SK-N-SH (cell line): Measurements from ENCODE around the gene CDH23. TPM values are rescaled to one million over a fixed set of nuclear protein-coding genes. Genes with fewer than 3 reads are reported as not detected.

ENCODE experiments used
- CTCF ChIA-PET: fragments of 300-600, 350-600 bp; formaldehyde crosslinking; extraction: SDS; loops from one replicate; lab custom pipeline; 2021; lab: Yijun Ruan, JAX
- POLR2A ChIA-PET: fragments of 350-600 bp; sonication (Branson Sonifier 250); formaldehyde crosslinking; extraction: SDS; loops from one replicate; lab custom pipeline; 2020; ENCODE audit warnings: antibody characterized with exemption, inconsistent platforms; lab: Yijun Ruan, JAX
- DNase-seq: peaks from one replicate; pipeline ENCODE4 v3.0.0; 2012
- H2AFZ ChIP-seq: fragments of 200-600 bp; sonication (generic); 2 replicates; pipeline ENCODE4 v1.8.1; 2016; ENCODE audit warnings: antibody characterized with exemption, mild to moderate bottlenecking, low read depth
- H3F3A ChIP-seq: fragments of 200-600 bp; sonication (generic); replicated peaks from 2 replicates; pipeline ENCODE3; 2016; ENCODE audit warnings: antibody characterized with exemption, mild to moderate bottlenecking; ENCODE audit not compliant: insufficient read depth
- H3K27ac ChIP-seq, 2 experiments: fragments of 200-500 bp in 1 of 2; fragments of 200-600 bp in 1 of 2; sonication (Bioruptor generic) in 1 of 2; sonication (generic), shearing (Covaris generic) in 1 of 2; 2 replicates each; pipeline versions ENCODE4 v1.5.1 to v1.6.1; 2014 to 2016; ENCODE audit warnings: low read depth in 2 of 2, inconsistent platforms in 1 of 2, low read length in 1 of 2, mild to moderate bottlenecking in 1 of 2, mixed read lengths in 1 of 2
- H3K27me3 ChIP-seq: fragments of 200-600 bp; sonication (generic), shearing (Covaris generic); 2 replicates; pipeline ENCODE4 v1.6.1; 2016; ENCODE audit warnings: mixed run types; ENCODE audit not compliant: insufficient read depth
- H3K36me3 ChIP-seq, 2 experiments: fragments of 200-500 bp in 1 of 2; fragments of 200-600 bp in 1 of 2; sonication (Bioruptor generic) in 1 of 2; sonication (generic) in 1 of 2; replicated peaks in 1 of 2; 2 replicates each; pipeline versions ENCODE3 to v1.5.1; 2014 to 2016; ENCODE audit warnings: low read length in 1 of 2, mild to moderate bottlenecking in 1 of 2; ENCODE audit not compliant: insufficient read depth in 2 of 2, control insufficient read depth in 1 of 2
- H3K4me1 ChIP-seq, 2 experiments: fragments of 200-500 bp in 1 of 2; fragments of 200-600 bp in 1 of 2; sonication (Bioruptor generic) in 1 of 2; sonication (generic), shearing (Covaris generic) in 1 of 2; 2 replicates each; pipeline versions ENCODE4 v1.5.1 to v1.6.1; 2014 to 2016; ENCODE audit warnings: low read depth in 1 of 2, low read length in 1 of 2, mixed run types in 1 of 2; ENCODE audit not compliant: insufficient read depth in 2 of 2, control insufficient read depth in 1 of 2
- H3K4me2 ChIP-seq: fragments of 200-600 bp; sonication (generic), shearing (Covaris generic); 2 replicates; pipeline ENCODE4 v1.6.1; 2017; ENCODE audit warnings: mixed run types
- H3K4me3 ChIP-seq, 2 experiments: fragments of 200-500 bp in 1 of 2; fragments of 200-600 bp in 1 of 2; sonication (Bioruptor generic) in 1 of 2; sonication (generic), shearing (Covaris generic) in 1 of 2; 2 replicates each; pipeline versions ENCODE4 v1.5.1 to v1.8.1; 2014 to 2016; ENCODE audit warnings: low read depth in 2 of 2, inconsistent platforms in 1 of 2, low read length in 1 of 2, mild to moderate bottlenecking in 1 of 2, mixed read lengths in 1 of 2, moderate library complexity in 1 of 2
- H3K79me2 ChIP-seq: fragments of 200-600 bp; sonication (generic); 2 replicates; pipeline ENCODE4 v1.8.1; 2017; ENCODE audit warnings: mild to moderate bottlenecking; ENCODE audit not compliant: insufficient read depth
- H3K9ac ChIP-seq: fragments of 200-600 bp; sonication (generic); 2 replicates; pipeline ENCODE4 v1.6.1; 2017; ENCODE audit warnings: mixed run types
- H3K9me2 ChIP-seq: fragments of 200-600 bp; sonication (generic); 2 replicates; pipeline ENCODE4 v1.6.1; 2017; ENCODE audit warnings: mixed run types
- H3K9me3 ChIP-seq: fragments of 200-600 bp; sonication (generic); 2 replicates; pipeline ENCODE4 v1.6.1; 2017; ENCODE audit warnings: mixed run types, mild to moderate bottlenecking, moderate library complexity
- H4K20me1 ChIP-seq: fragments of 200-600 bp; sonication (generic); 2 replicates; pipeline ENCODE4 v1.6.1; 2017; ENCODE audit warnings: mild to moderate bottlenecking, mixed run types; ENCODE audit not compliant: insufficient read depth
- CHD2 ChIP-seq: fragments of 150-350 bp; IDR thresholded peaks from 2 replicates; pipeline ENCODE4 v1.6.1; 2018; ENCODE audit warnings: low read length; ENCODE audit not compliant: partially characterized antibody
- FOSL2 ChIP-seq: IDR thresholded peaks from 2 replicates; pipeline ENCODE4 v1.4.0; 2012; ENCODE audit warnings: low read depth, mild to moderate bottlenecking, moderate library complexity, borderline replicate concordance
- FOXJ3 ChIP-seq: sonication (generic); formaldehyde crosslinking; IDR thresholded peaks from 2 replicates; pipeline ENCODE4 v1.5.1; 2020; ENCODE audit warnings: mild to moderate bottlenecking, missing genetic modification reagents
- FOXM1 ChIP-seq: IDR thresholded peaks from 2 replicates; pipeline ENCODE4 v1.4.0; 2012; ENCODE audit warnings: low read depth, mild to moderate bottlenecking
- GABPA ChIP-seq: IDR thresholded peaks from 2 replicates; pipeline ENCODE4 v1.4.0; 2012; ENCODE audit warnings: low read depth, mild to moderate bottlenecking
- NFIC ChIP-seq: IDR thresholded peaks from 2 replicates; pipeline ENCODE4 v1.4.0; 2012; ENCODE audit warnings: borderline replicate concordance
- RAD21 ChIP-seq: IDR thresholded peaks from 2 replicates; pipeline ENCODE4 v1.6.1; 2012; ENCODE audit warnings: mild to moderate bottlenecking, low read length
- RFX5 ChIP-seq: IDR thresholded peaks from 2 replicates; pipeline ENCODE4 v1.6.1; 2012; ENCODE audit warnings: mild to moderate bottlenecking, improper control_type of control experiment, low read length
- RXRA ChIP-seq: IDR thresholded peaks from 2 replicates; pipeline ENCODE4 v1.4.0; 2012; ENCODE audit warnings: low read depth, mild to moderate bottlenecking, borderline replicate concordance
- SMC3 ChIP-seq: IDR thresholded peaks from 2 replicates; pipeline ENCODE4 v1.6.1; 2012; ENCODE audit warnings: low read depth, low read length, improper control_type of control experiment
- TCF12 ChIP-seq: IDR thresholded peaks from 2 replicates; pipeline ENCODE4 v1.4.0; 2012
- TEAD4 ChIP-seq: IDR thresholded peaks from 2 replicates; pipeline ENCODE4 v1.4.0; 2012; ENCODE audit warnings: mild to moderate bottlenecking, borderline replicate concordance; ENCODE audit not compliant: insufficient read depth
- YY1 ChIP-seq: IDR thresholded peaks from 2 replicates; pipeline ENCODE4 v1.4.0; 2012; ENCODE audit warnings: low read depth, mild to moderate bottlenecking
- WGBS: methylation state at CpG from one replicate; pipeline ENCODE4 v1.1.6; 2017; ENCODE audit warnings: low lambda C conversion rate; 5-methylcytosine and 5-hydroxymethylcytosine counted together
- polyA plus RNA-seq, 3 experiments: library from polyadenylated mRNA; depleted of rRNA; stranded (reverse); fragments of >200 nt; gene quantifications; 2 replicates each; pipeline ENCODE4 v1.2.3, GENCODE V29; 2012
- TF ChIP-seq, protein P1 (sequence below): IDR thresholded peaks from 2 replicates; pipeline ENCODE4 v1.4.0; 2012; ENCODE audit warnings: low read depth, borderline replicate concordance
- TF ChIP-seq, protein P2 (sequence below): IDR thresholded peaks from 2 replicates; pipeline ENCODE4 v1.4.0; 2012; ENCODE audit warnings: low read depth
- TF ChIP-seq, protein P3 (sequence below): fragments of 150-350 bp; IDR thresholded peaks from 2 replicates; pipeline ENCODE4 v1.6.1; 2017; ENCODE audit warnings: antibody characterized with exemption, low read length, low read depth, borderline replicate concordance
- TF ChIP-seq, protein P4 (sequence below): IDR thresholded peaks from 2 replicates; pipeline ENCODE4 v1.4.0; 2012; ENCODE audit warnings: low read depth, borderline replicate concordance
- TF ChIP-seq, protein P5 (sequence below): IDR thresholded peaks from 2 replicates; pipeline ENCODE4; 2012

CDH23 gene
- polyA plus RNA-seq, 1 of the 3 experiments (the other 2 are of a cell fraction) = 0.03 TPM

DNA sequence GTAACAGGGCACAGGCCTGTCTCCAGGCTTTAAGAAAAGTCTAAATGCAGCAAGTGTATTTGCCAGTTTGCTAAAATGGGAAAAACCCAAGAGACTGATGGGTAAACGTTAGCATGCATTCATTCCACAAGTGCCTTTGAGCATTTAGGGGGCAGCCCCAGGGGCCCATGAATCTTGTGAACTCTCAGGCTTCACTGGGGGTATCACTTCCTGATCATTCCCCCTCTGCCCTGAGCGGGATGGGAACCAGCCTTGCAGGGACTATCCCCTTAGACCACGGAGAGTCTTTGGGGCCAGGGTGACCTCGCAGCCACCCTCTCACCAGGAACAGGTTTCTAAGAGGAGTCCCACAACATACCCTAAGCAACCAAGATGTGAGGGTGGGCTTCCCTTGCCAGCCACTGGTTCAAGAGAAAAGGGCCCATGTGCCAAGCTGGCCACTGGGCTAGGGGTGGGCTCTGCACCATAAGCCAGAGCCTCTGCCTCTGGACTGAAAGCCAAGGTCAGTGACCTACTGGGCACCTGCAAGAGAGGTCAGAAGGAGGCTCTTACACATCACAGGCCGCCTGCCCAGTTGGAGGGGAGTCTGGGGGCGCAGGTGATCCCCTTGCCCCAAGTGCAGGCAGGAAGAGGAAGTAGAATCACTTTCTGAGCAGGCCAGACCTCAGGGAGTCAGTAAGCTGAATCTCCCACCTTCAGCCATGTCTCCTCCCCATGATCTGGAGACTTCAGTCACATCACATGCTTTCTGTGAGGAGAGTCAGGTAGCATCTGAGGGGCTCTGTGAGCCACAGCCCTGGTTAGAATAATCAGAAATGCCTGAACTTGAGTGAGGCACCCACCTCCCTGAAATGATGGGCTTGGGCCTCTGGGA is 247.8 kb downstream of the CDH23 start:
- ChIA-PET POLR2A (no interaction called here), CTCF (interaction anchor here (1.3 to 3.3 kb wide), 3 partner anchors 34 to 64 kb away, joined by 3 to 15 read pairs (median 7); no protein-coding TSS in a partner anchor)
- Histone ChIP-seq H3K4me3 (no peak overlapping the region), H3K4me1 (peaks cover 0 to 20% of the 10 kb centered on the region in 2 experiments; a peak in 1 of 4 replicates), H3K36me3 (no peaks in the 10 kb centered on the region), H3K9ac (no peak overlapping the region), H3K9me2 (no peaks in the 10 kb centered on the region), H3K9me3 (no peaks in the 10 kb centered on the region), H3K4me2 (no peak overlapping the region), H3F3A (no peaks in the 10 kb centered on the region), H3K79me2 (no peaks in the 10 kb centered on the region), H3K27me3 (no peaks in the 10 kb centered on the region; the same call in 1 of the 2 replicates), H3K27ac (no peak overlapping the region), H2AFZ (no peak overlapping the region), H4K20me1 (no peaks in the 10 kb centered on the region)
- TF ChIP-seq RFX5 (no peak), FOSL2 (no peak), TCF12 (no peak), SMC3 (no peak), FOXM1 (no peak), GABPA (no peak), NFIC (no peak), CHD2 (no peak), FOXJ3 (CRISPR knock-in tag) (no peak), YY1 (no peak), RAD21 (no peak), RXRA (no peak), TEAD4 (no peak)
- TF ChIP-seq, protein P1, sequence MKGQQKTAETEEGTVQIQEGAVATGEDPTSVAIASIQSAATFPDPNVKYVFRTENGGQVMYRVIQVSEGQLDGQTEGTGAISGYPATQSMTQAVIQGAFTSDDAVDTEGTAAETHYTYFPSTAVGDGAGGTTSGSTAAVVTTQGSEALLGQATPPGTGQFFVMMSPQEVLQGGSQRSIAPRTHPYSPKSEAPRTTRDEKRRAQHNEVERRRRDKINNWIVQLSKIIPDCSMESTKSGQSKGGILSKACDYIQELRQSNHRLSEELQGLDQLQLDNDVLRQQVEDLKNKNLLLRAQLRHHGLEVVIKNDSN = no peak
- TF ChIP-seq, protein P2, sequence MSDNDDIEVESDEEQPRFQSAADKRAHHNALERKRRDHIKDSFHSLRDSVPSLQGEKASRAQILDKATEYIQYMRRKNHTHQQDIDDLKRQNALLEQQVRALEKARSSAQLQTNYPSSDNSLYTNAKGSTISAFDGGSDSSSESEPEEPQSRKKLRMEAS = no peak
- TF ChIP-seq, protein P3, sequence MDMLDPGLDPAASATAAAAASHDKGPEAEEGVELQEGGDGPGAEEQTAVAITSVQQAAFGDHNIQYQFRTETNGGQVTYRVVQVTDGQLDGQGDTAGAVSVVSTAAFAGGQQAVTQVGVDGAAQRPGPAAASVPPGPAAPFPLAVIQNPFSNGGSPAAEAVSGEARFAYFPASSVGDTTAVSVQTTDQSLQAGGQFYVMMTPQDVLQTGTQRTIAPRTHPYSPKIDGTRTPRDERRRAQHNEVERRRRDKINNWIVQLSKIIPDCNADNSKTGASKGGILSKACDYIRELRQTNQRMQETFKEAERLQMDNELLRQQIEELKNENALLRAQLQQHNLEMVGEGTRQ = no peak
- TF ChIP-seq, protein P4, sequence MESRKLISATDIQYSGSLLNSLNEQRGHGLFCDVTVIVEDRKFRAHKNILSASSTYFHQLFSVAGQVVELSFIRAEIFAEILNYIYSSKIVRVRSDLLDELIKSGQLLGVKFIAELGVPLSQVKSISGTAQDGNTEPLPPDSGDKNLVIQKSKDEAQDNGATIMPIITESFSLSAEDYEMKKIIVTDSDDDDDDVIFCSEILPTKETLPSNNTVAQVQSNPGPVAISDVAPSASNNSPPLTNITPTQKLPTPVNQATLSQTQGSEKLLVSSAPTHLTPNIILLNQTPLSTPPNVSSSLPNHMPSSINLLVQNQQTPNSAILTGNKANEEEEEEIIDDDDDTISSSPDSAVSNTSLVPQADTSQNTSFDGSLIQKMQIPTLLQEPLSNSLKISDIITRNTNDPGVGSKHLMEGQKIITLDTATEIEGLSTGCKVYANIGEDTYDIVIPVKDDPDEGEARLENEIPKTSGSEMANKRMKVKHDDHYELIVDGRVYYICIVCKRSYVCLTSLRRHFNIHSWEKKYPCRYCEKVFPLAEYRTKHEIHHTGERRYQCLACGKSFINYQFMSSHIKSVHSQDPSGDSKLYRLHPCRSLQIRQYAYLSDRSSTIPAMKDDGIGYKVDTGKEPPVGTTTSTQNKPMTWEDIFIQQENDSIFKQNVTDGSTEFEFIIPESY = no peak
- TF ChIP-seq, protein P5, sequence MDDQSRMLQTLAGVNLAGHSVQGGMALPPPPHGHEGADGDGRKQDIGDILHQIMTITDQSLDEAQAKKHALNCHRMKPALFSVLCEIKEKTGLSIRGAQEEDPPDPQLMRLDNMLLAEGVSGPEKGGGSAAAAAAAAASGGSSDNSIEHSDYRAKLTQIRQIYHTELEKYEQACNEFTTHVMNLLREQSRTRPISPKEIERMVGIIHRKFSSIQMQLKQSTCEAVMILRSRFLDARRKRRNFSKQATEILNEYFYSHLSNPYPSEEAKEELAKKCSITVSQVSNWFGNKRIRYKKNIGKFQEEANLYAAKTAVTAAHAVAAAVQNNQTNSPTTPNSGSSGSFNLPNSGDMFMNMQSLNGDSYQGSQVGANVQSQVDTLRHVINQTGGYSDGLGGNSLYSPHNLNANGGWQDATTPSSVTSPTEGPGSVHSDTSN = no peak
- WGBS = 36% methylated on average over 6 of the region's 6 CpGs
- no peak for DNase-seq
